HL-60 (cell line): Measurements from ENCODE around the gene TARDBP.
"Not testable (repeated sequence)": the region's sequence is repeated elsewhere in the genome, so short reads cannot be mapped to it uniquely, and the experiment has no call there.

Source experiments
- DNase-seq, 2 experiments: peaks; one replicate each; pipeline ENCODE4 v3.0.0-alpha.2; 2010 to 2020; ENCODE audit warnings: low read depth in 1 of 2, low spot score in 1 of 2
- H3K27ac ChIP-seq: fragments of 250-450 bp; sonication (Bioruptor Pico); replicated peaks from 2 replicates; pipeline ENCODE4 v1.5.1; 2020; ENCODE audit warnings: mild to moderate bottlenecking, moderate library complexity
- H3K27me3 ChIP-seq: fragments of 250-450 bp; sonication (Bioruptor Pico); 2 replicates; pipeline ENCODE4 v1.5.1; 2021; ENCODE audit warnings: mild to moderate bottlenecking, moderate library complexity; ENCODE audit not compliant: insufficient read depth, poor library complexity, severe bottlenecking
- H3K4me3 ChIP-seq: replicated peaks from 2 replicates; pipeline ENCODE4 v1.5.1; 2011; ENCODE audit warnings: mild to moderate bottlenecking, control low read depth, low read length; ENCODE audit not compliant: insufficient read depth
- CTCF ChIP-seq: IDR thresholded peaks from one replicate; pipeline ENCODE4 v1.5.1; 2011; ENCODE audit warnings: low read length, control low read depth, inconsistent platforms; ENCODE audit not compliant: insufficient read depth
- GABPA ChIP-seq: IDR thresholded peaks from 2 replicates; pipeline ENCODE4 v1.6.1; 2012; ENCODE audit warnings: low read depth
- POLR2AphosphoS5 ChIP-seq: IDR thresholded peaks from 2 replicates; pipeline ENCODE4 v1.6.1; 2012; ENCODE audit warnings: low read depth
- REST ChIP-seq: IDR thresholded peaks from 2 replicates; pipeline ENCODE4 v1.6.1; 2012; ENCODE audit warnings: low read depth; ENCODE audit not compliant: insufficient replicate concordance
- SPI1 ChIP-seq: IDR thresholded peaks from 2 replicates; pipeline ENCODE4 v1.6.1; 2012; ENCODE audit warnings: low read depth, mild to moderate bottlenecking, borderline replicate concordance

Gene TARDBP

GRCh38 chr1:10996100-10996499 is 16.4 kb upstream of the TARDBP start:
- H3K27me3 ChIP-seq = no peaks in the 10 kb centered on the region
- H3K4me3 ChIP-seq = no peak overlapping the region
- H3K27ac ChIP-seq = no peak overlapping the region
- no peak for TF ChIP-seq GABPA
- no peak for DNase-seq

- no peak overlapping the region for H3K4me3 ChIP-seq
- TF ChIP-seq SPI1 = no peak
- TF ChIP-seq REST = no peak
- no peak for TF ChIP-seq GABPA
- TF ChIP-seq CTCF = no peak
- no peak for TF ChIP-seq POLR2AphosphoS5
These were observed 11.9 kb upstream of the TARDBP start for GRCh38 chr1:11000526-11000925.

GRCh38 chr1:11013160-11013531 is 692 bp downstream of the TARDBP start:
- TF ChIP-seq GABPA = no peak
- peak; percentile 23; the same call in 1 of the 2 replicates for TF ChIP-seq SPI1
- no peak for TF ChIP-seq POLR2AphosphoS5
- TF ChIP-seq REST = no peak
- H3K27ac ChIP-seq = peak overlapping the region; percentile 100
- peak overlapping the region; percentile 87 for H3K4me3 ChIP-seq
- no peak for DNase-seq
- H3K27me3 ChIP-seq = no peaks in the 10 kb centered on the region

More at GRCh38 chr1:11000526-11000925, 11.9 kb upstream of the TARDBP start:
- DNase-seq = no peak
- no peaks in the 10 kb centered on the region for H3K27me3 ChIP-seq
- H3K27ac ChIP-seq = no peak overlapping the region

- not testable (repeated sequence) for H3K27ac ChIP-seq, DNase-seq, H3K27me3 ChIP-seq, H3K4me3 ChIP-seq
These were observed 6.9 kb downstream of the TARDBP start for GRCh38 chr1:11019358-11019757.

GRCh38 chr1:11019971-11020370 is 7.5 kb downstream of the TARDBP start:
- DNase-seq = no peak
- no peak for TF ChIP-seq POLR2AphosphoS5
- no peak for TF ChIP-seq GABPA
- TF ChIP-seq REST = no peak
- TF ChIP-seq SPI1 = no peak
- TF ChIP-seq CTCF = no peak
- H3K27me3 ChIP-seq = no peaks in the 10 kb centered on the region
- no peak overlapping the region for H3K27ac ChIP-seq
- H3K4me3 ChIP-seq = no peak overlapping the region
